Endothelial cell of umbilical vein (primary cell): Measurements from ENCODE around the gene EIF3K. TPM values are rescaled to one million over a fixed set of nuclear protein-coding genes. Genes with fewer than 3 reads are reported as not detected.

ENCODE experiments used
- BruUV-seq: library from RNA; stranded (reverse); fragments of 400-500 nt; replicated peaks from 2 replicates; lab custom pipeline; 2021; lab: Mats Ljungman, UMichigan
- CTCF ChIA-PET: fragments of 300-600, 350-600 bp; sonication (Branson Sonifier 250); formaldehyde crosslinking; loops from one replicate; lab custom pipeline; 2021; ENCODE audit warnings: antibody characterized with exemption, inconsistent platforms; lab: Charles Lee
- POLR2A ChIA-PET: fragments of 300-600, 350-600 bp; sonication (Branson Sonifier 250); formaldehyde crosslinking; loops from one replicate; lab custom pipeline; 2021; ENCODE audit warnings: antibody characterized with exemption, inconsistent platforms; lab: Charles Lee
- DNase-seq: peaks from one replicate; pipeline ENCODE4 v3.0.0-alpha.2; 2011; ENCODE audit warnings: low read depth, low spot score
- FAIRE-seq: peaks from 2 replicates; lab custom pipeline; 2011; peaks lifted over from hg19 to GRCh38; lab: Jason Lieb, UNC
- H2AFZ ChIP-seq: 2 replicates; pipeline ENCODE4 v1.6.0; 2012; ENCODE audit warnings: low read depth, low read length, control low read depth, inconsistent platforms
- H3K27ac ChIP-seq: 2 replicates; pipeline ENCODE4 v1.5.1; 2011; ENCODE audit warnings: low read depth, mild to moderate bottlenecking, control low read depth, low read length, moderate library complexity; ENCODE audit not compliant: insufficient read depth
- H3K27me3 ChIP-seq, 2 experiments: 2 replicates each; pipeline versions ENCODE4 v1.6.0 to v1.6.1; 2011; ENCODE audit warnings: low read length in 2 of 2, mixed read lengths in 1 of 2; ENCODE audit not compliant: control insufficient read depth in 2 of 2, insufficient read depth in 2 of 2
- H3K36me3 ChIP-seq, 2 experiments: 2 replicates in 1 of 2; 3 replicates in 1 of 2; pipeline ENCODE4 v1.5.1; 2011; ENCODE audit warnings: low read length in 2 of 2, mild to moderate bottlenecking in 1 of 2, moderate library complexity in 1 of 2; ENCODE audit not compliant: control insufficient read depth in 2 of 2, insufficient read depth in 2 of 2; ENCODE audit errors: extremely low read depth in 1 of 2
- H3K4me1 ChIP-seq: 3 replicates; pipeline ENCODE4 v1.5.1; 2011; ENCODE audit warnings: mild to moderate bottlenecking, low read length; ENCODE audit not compliant: control insufficient read depth, insufficient read depth; ENCODE audit errors: extremely low read depth
- H3K4me2 ChIP-seq: 2 replicates; pipeline ENCODE4 v1.6.1; 2011; ENCODE audit warnings: low read length, control low read depth, mixed read lengths; ENCODE audit not compliant: insufficient read depth
- H3K4me3 ChIP-seq, 3 experiments: fragments of 200-600 bp in 1 of 3; sonication (generic), shearing (Covaris generic) in 1 of 3; replicated peaks in 1 of 3; 2 replicates each; pipeline ENCODE4 v1.5.1; 2011 to 2016; ENCODE audit warnings: control low read depth in 3 of 3, low read length in 3 of 3, mild to moderate bottlenecking in 2 of 3, inconsistent platforms in 1 of 3, low read depth in 1 of 3, moderate library complexity in 1 of 3; ENCODE audit not compliant: insufficient read depth in 1 of 3
- H3K79me2 ChIP-seq: 2 replicates; pipeline ENCODE4 v1.6.0; 2012; ENCODE audit warnings: low read length, inconsistent platforms; ENCODE audit not compliant: control insufficient read depth, insufficient read depth
- H3K9ac ChIP-seq: replicated peaks from 2 replicates; pipeline ENCODE3; 2011; ENCODE audit warnings: low read length, control low read depth; ENCODE audit not compliant: insufficient read depth; ENCODE audit errors: extremely low read depth
- H3K9me1 ChIP-seq: replicated peaks from 3 replicates; pipeline ENCODE4 v1.6.0; 2011; ENCODE audit warnings: mild to moderate bottlenecking, low read length; ENCODE audit not compliant: control insufficient read depth, insufficient read depth; ENCODE audit errors: extremely low read depth
- H3K9me3 ChIP-seq: replicated peaks from 2 replicates; pipeline ENCODE4 v1.5.1; 2012; ENCODE audit warnings: low read length, inconsistent platforms; ENCODE audit not compliant: control insufficient read depth, insufficient read depth
- H4K20me1 ChIP-seq: replicated peaks from 2 replicates; pipeline ENCODE3; 2011; ENCODE audit warnings: mild to moderate bottlenecking, low read length; ENCODE audit not compliant: control insufficient read depth, insufficient read depth; ENCODE audit errors: extremely low read depth
- CTCF ChIP-seq, 2 donors: IDR thresholded peaks; 1 replicate in 1 of 2; 2 replicates in 1 of 2; pipeline ENCODE4 v1.5.1; 2011; ENCODE audit warnings: low read length in 2 of 2, mild to moderate bottlenecking in 2 of 2, moderate library complexity in 2 of 2, control low read depth in 1 of 2, inconsistent platforms in 1 of 2, low read depth in 1 of 2; ENCODE audit not compliant: insufficient read depth in 1 of 2; ENCODE audit errors: extremely low read depth in 1 of 2
- EZH2 ChIP-seq: IDR thresholded peaks from 2 replicates; pipeline ENCODE4 v1.6.1; 2012; ENCODE audit warnings: borderline replicate concordance, low read depth, mild to moderate bottlenecking, moderate library complexity, low read length, inconsistent platforms; ENCODE audit not compliant: severe bottlenecking
- FOS ChIP-seq: IDR thresholded peaks from 2 replicates; pipeline ENCODE4 v1.6.1; 2011; ENCODE audit warnings: mild to moderate bottlenecking, low read length, moderate library complexity, borderline replicate concordance; ENCODE audit not compliant: insufficient read depth
- GATA2 ChIP-seq: IDR thresholded peaks from 2 replicates; pipeline ENCODE4 v1.7.0; 2011; ENCODE audit warnings: low read depth, mild to moderate bottlenecking, moderate library complexity, mixed read lengths, low read length; ENCODE audit not compliant: insufficient read length, insufficient read depth
- JUN ChIP-seq: IDR thresholded peaks from 2 replicates; pipeline ENCODE4 v1.6.1; 2011; ENCODE audit warnings: borderline replicate concordance, low read depth; ENCODE audit not compliant: insufficient read length, insufficient read depth
- MAX ChIP-seq: IDR thresholded peaks from 2 replicates; pipeline ENCODE4 v1.6.1; 2011; ENCODE audit not compliant: insufficient read depth, insufficient read length
- MYC ChIP-seq: IDR thresholded peaks from one replicate; pipeline ENCODE4 v1.6.1; 2011; ENCODE audit warnings: mild to moderate bottlenecking, low read depth, low read length
- POLR2A ChIP-seq: IDR thresholded peaks from 2 replicates; pipeline ENCODE4 v1.6.1; 2012; ENCODE audit warnings: low read depth, mild to moderate bottlenecking, control low read depth, low read length
- POLR2AphosphoS5 ChIP-seq: IDR thresholded peaks from 2 replicates; pipeline ENCODE4 v1.6.1; 2012; ENCODE audit warnings: low read depth, mild to moderate bottlenecking, control low read depth, low read length, moderate library complexity; ENCODE audit not compliant: insufficient read depth
- dilution Hi-C: fragments of 300-500 bp; cut with MboI; formaldehyde crosslinking; loops from one replicate; pipeline ENCODE4 v1.15.0; 2019; ENCODE audit warnings: low sequenced_read_pairs; ENCODE audit not compliant: extremely low pct_ligation_motif_present
- intact Hi-C: fragments of 100-400 bp; cut with micrococcal nuclease; formaldehyde crosslinking; loops from one replicate; pipeline ENCODE4 v1.10.0; 2022
- polyA plus RNA-seq, 4 experiments: library from polyadenylated mRNA; depleted of rRNA in 3 of 4; stranded (reverse) in 3 of 4; unstranded in 1 of 4; fragments of >200 nt; gene quantifications; 2 replicates each; pipeline versions ENCODE4 v1.2.1 to v1.2.3, GENCODE V29; 2011 to 2012; ENCODE audit warnings: missing spikeins in 1 of 4
- total RNA-seq: library from RNA; stranded (reverse); gene quantifications from 2 replicates; pipeline ENCODE4 v1.2.3, GENCODE V29; 2021

EIF3K gene
- total and polyA plus RNA-seq, 2 donors (not counting 3 experiments of a cell fraction or from before 2014, with no cell fraction given): 267 to 584 TPM

- H3K27me3 ChIP-seq: no peaks in the 10 kb centered on the region
- H3K9me1 ChIP-seq: no peaks in the 10 kb centered on the region
- intact Hi-C loops: no loop called here
- TF ChIP-seq POLR2AphosphoS5 (no peak), JUN (no peak), MYC (no peak), EZH2 (no peak), CTCF (IDR thresholded peaks at IDR 0.05; ENCODE audit: extremely low read depth in 1 of 2, insufficient read depth in 1 of 2, low read depth in 1 of 2, low read length in 2 of 2) (no peak), FOS (no peak), POLR2A (no peak), GATA2 (no peak), MAX (no peak)
- no peak overlapping the region for H3K27ac ChIP-seq
- no peak overlapping the region for H3K4me3 ChIP-seq
- H3K36me3 ChIP-seq: peaks cover 0 to 4% of the 10 kb centered on the region in 2 experiments
- H3K9ac ChIP-seq: no peak overlapping the region
- ChIA-PET POLR2A (interaction anchor here (0.5 kb wide), 1 partner anchor 206 kb away, joined by 3 read pairs; no protein-coding TSS in a partner anchor), CTCF (interaction anchor here (1.0 to 1.8 kb wide), 2 partner anchors 19 to 102 kb away, joined by 4 to 5 read pairs; no protein-coding TSS in a partner anchor)
- DNase-seq (no peak), FAIRE-seq (no peak)
- H3K4me1 ChIP-seq: peaks cover 14% of the 10 kb centered on the region
- no TSS peak for BruUV-seq
- H3K9me3 ChIP-seq: no peaks in the 10 kb centered on the region
- H3K4me2 ChIP-seq: no peak overlapping the region
- H4K20me1 ChIP-seq: no peaks in the 10 kb centered on the region
- dilution Hi-C loops: no loop called here
- peak overlapping the region; percentile 54 for H2AFZ ChIP-seq
- H3K79me2 ChIP-seq: peaks cover 14% of the 10 kb centered on the region
These were observed 1.7 kb upstream of the EIF3K start for GRCh38 chr19:38617283-38617763.
